Esophagus squamous epithelium (tissue), 4 donors: ENCODE results near the gene ZBTB4.

Experiments used
- CTCF ChIP-seq, 6 experiments: fragments of 450-650 bp in 4 of 6; fragments of 200-600 bp in 2 of 6; sonication (generic) in 2 of 6; IDR thresholded peaks; one replicate each; pipeline ENCODE4 v1.5.1; 2016 to 2019; ENCODE audit warnings: antibody characterized with exemption in 6 of 6, mild to moderate bottlenecking in 4 of 6, moderate library complexity in 4 of 6
- POLR2A ChIP-seq, 4 donors: fragments of 450-650 bp; IDR thresholded peaks; one replicate each; pipeline ENCODE4 v1.6.1; 2017; ENCODE audit warnings: antibody characterized with exemption in 4 of 4, mild to moderate bottlenecking in 4 of 4, moderate library complexity in 3 of 4

GRCh38 chr17:7501729-7502128 is 22.3 kb upstream of the ZBTB4 start:
- TF ChIP-seq CTCF (IDR thresholded peaks at IDR 0.05): no peak
- no peak for TF ChIP-seq POLR2A (IDR thresholded peaks at IDR 0.05)
